GM08714 (cell line): ENCODE measurements around the gene KRT24.
"Not testable (repeated sequence)": the region's sequence is repeated elsewhere in the genome, so short reads cannot be mapped to it uniquely, and the experiment has no call there.

Source experiments
- H3K4me3 ChIP-seq: fragments of 200-500 bp; sonication (Bioruptor generic); 2 replicates; pipeline ENCODE4 v1.5.1; 2014; ENCODE audit warnings: mild to moderate bottlenecking, low read length, inconsistent platforms
- ZNF274 ChIP-seq: IDR thresholded peaks from 2 replicates; pipeline ENCODE4 v1.6.1; 2012; ENCODE audit warnings: mild to moderate bottlenecking, low read depth, low read length

The KRT24 gene

GRCh38 chr17:40703652-40704051 is at the start of gene KRT24:
Gene KRT24, minus strand, starts transcription at chr17:40703752. Its CDS starts 59 bp downstream, at chr17:40703693.
- TF ChIP-seq ZNF274, result no peak
- H3K4me3 ChIP-seq, result no peak within 1 kb of the TSS

GRCh38 chr17:40751065-40751464 is 47.5 kb upstream of the KRT24 start:
- TF ChIP-seq ZNF274, result no peak
- no peak overlapping the region for H3K4me3 ChIP-seq

- no peak for TF ChIP-seq ZNF274
- no peak overlapping the region for H3K4me3 ChIP-seq
Observed at GRCh38 chr17:40750391-40750790, 46.8 kb upstream of the KRT24 start.

- H3K4me3 ChIP-seq, result not testable (repeated sequence)
Observed at GRCh38 chr17:40748666-40749065, 45.1 kb upstream of the KRT24 start.

- no peak overlapping the region for H3K4me3 ChIP-seq
Observed at GRCh38 chr17:40738553-40738952, 35.0 kb upstream of the KRT24 start.

GRCh38 chr17:40735016-40735415 is 31.5 kb upstream of the KRT24 start:
- TF ChIP-seq ZNF274, result no peak
- H3K4me3 ChIP-seq, result no peak overlapping the region

More at GRCh38 chr17:40738553-40738952, 35.0 kb upstream of the KRT24 start:
- no peak for TF ChIP-seq ZNF274

GRCh38 chr17:40734018-40734417 is 30.5 kb upstream of the KRT24 start:
- H3K4me3 ChIP-seq, result no peak overlapping the region
- TF ChIP-seq ZNF274, result no peak

- no peak overlapping the region for H3K4me3 ChIP-seq
- no peak for TF ChIP-seq ZNF274
Observed at GRCh38 chr17:40730970-40731369, 27.4 kb upstream of the KRT24 start.

- no peak for TF ChIP-seq ZNF274
Observed at GRCh38 chr17:40727447-40728231, 24.1 kb upstream of the KRT24 start.

GRCh38 chr17:40726919-40727318 is 23.4 kb upstream of the KRT24 start:
- no peak overlapping the region for H3K4me3 ChIP-seq
- no peak for TF ChIP-seq ZNF274

More at GRCh38 chr17:40727447-40728231, 24.1 kb upstream of the KRT24 start:
- H3K4me3 ChIP-seq, result no peak overlapping the region

- no peak overlapping the region for H3K4me3 ChIP-seq
- no peak for TF ChIP-seq ZNF274
Observed at GRCh38 chr17:40724656-40725055, 21.1 kb upstream of the KRT24 start.

GRCh38 chr17:40722241-40722640 is 18.7 kb upstream of the KRT24 start:
- no peak overlapping the region for H3K4me3 ChIP-seq
- TF ChIP-seq ZNF274, result no peak

- no peak for TF ChIP-seq ZNF274
- no peak overlapping the region for H3K4me3 ChIP-seq
Observed at GRCh38 chr17:40720899-40721298, 17.3 kb upstream of the KRT24 start.

GRCh38 chr17:40718930-40719329 is 15.4 kb upstream of the KRT24 start:
- no peak overlapping the region for H3K4me3 ChIP-seq
- no peak for TF ChIP-seq ZNF274

GRCh38 chr17:40717776-40718175 is 14.2 kb upstream of the KRT24 start:
- no peak overlapping the region for H3K4me3 ChIP-seq
- no peak for TF ChIP-seq ZNF274

- no peak overlapping the region for H3K4me3 ChIP-seq
- no peak for TF ChIP-seq ZNF274
Observed at GRCh38 chr17:40714473-40714872, 10.9 kb upstream of the KRT24 start.

- H3K4me3 ChIP-seq, result no peak overlapping the region
- no peak for TF ChIP-seq ZNF274
Observed at GRCh38 chr17:40707745-40708144, 4.2 kb upstream of the KRT24 start.
